GM18520 (cell line): ENCODE measurements around the gene MESD.
"Not testable (repeated sequence)": the region's sequence is repeated elsewhere in the genome, so short reads cannot be mapped to it uniquely, and the experiment has no call there.

Experiments
- ATAC-seq: cut with Tn5 transposase; IDR thresholded peaks from one replicate; pipeline ENCODE4 v1.9.1; 2021; ENCODE audit not compliant: unreplicated experiment

The MESD gene

DNA sequence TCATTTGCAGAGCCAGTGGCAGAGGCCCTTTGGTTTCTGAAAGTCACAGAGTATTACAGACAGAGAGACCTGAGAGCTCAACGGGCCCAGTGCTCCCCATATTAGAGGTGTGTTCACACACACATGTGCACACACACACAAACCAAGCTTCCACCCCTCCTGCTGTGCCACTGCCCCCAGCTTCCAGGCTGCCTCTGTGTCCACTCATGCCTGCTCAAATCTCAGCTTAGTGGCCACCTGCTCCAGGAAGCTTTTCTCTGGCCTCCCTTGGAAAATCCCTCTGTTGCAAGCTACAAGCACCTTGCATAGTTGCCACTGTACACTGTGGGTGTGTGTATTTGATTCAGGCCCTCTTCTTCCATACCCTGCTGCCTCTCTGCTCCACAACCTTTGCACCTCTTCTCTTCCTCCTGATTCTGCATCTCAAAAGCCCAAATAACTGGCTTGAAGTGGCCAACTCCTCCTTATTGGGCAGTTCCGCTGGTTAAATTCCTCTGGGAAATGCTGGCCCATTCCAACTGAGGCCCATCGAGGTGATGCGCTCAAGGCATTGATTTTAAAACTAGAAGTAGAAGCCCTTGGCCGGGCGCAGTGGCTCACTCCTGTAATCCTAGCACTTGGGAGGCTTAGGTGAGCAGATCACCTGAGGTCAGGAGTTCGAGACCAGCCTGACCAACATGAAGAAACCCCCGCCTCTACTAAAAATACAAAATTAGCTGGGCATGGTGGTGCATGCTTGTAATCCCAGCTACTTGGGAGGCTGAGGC lies 23.0 kb downstream of the MESD start:
- ATAC-seq: no peak

DNA sequence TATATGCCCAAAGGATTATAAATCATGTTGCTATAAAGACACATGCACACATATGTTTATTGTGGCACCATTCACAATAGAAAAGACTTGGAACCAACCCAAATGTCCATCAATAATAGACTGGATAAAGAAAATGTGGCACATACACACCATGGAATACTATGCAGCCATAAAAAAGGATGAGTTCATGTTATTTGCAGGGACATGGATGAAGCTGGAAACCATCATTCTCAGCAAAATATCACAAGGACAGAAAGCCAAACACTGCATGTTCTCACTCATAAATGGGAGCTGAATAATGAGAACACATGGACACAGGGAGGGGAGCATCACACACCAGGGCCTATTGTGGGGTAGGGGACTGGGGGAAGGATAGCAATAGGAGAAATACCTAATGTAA lies 24.2 kb downstream of the MESD start:
- ATAC-seq: not testable (repeated sequence)

DNA sequence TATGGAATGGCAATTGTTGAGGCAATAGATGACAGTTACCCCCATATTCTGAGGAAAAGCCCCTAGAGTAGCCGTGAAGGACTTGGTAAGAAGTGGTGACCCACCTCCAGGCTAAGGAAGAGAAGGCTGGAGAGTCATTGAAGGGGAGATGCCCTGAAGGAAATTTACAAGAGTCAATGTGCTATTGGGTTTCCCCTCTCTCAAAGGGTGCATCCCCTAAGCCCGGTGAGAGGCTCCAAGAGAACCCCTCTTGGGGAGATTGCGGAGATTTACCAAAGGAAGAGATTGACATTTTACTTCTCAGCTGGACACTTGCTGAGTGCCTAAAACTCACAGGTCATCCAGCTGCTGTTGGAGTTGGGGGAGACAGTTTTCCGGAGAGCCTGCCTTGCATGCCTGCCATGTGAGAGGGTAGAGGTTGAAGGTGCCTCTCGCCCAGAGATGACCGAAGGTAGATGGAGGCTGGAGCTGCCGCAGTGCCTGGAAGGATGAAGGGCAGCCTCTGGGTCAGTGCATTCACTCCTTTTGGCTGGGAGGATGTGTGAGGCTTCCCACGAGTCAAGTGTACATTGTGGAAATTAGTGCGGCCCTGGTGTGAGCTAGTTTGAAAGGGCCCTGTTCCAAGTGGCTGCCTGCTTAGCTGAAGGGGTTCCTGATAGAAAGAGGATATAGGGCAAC lies 30.7 kb downstream of the MESD start:
- no peak for ATAC-seq

DNA sequence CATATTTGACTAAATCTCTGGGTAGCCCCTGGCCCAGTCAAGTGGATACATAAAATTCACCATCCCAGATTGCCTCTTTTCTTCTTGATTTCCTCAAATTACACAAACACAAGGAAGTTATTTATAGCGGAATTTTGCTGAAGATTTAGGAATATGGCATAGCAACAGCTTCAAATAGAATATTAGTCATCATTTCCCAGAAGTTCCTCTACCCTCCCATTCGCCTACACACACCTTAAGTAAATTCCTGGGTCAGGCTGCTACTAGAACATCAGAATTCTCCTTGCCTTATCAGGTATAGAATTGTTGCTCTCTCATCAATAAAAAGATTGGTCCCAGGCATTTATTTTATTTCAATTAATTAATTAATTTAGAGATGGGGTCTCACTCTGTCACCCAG lies 31.6 kb downstream of the MESD start:
- no peak for ATAC-seq

DNA sequence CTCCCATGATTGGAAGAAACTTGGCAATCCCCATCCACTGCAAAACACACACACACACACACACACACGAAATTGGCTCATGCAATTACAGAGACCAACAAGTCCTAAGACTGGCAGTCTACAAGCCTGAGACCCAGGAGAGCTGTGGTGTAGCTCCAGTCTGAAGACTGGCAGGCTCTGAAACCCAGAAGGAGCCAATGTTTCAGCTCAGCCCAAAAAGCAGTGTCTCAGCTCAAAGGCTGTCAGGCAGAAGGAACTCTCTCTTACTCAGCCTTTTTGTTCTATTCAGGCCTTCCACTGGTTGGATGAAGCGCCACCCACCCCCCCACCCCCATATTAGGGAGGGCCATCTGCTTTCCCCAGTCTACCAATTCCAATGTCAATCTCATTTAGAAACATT lies 32.1 kb downstream of the MESD start:
- ATAC-seq: no peak

DNA sequence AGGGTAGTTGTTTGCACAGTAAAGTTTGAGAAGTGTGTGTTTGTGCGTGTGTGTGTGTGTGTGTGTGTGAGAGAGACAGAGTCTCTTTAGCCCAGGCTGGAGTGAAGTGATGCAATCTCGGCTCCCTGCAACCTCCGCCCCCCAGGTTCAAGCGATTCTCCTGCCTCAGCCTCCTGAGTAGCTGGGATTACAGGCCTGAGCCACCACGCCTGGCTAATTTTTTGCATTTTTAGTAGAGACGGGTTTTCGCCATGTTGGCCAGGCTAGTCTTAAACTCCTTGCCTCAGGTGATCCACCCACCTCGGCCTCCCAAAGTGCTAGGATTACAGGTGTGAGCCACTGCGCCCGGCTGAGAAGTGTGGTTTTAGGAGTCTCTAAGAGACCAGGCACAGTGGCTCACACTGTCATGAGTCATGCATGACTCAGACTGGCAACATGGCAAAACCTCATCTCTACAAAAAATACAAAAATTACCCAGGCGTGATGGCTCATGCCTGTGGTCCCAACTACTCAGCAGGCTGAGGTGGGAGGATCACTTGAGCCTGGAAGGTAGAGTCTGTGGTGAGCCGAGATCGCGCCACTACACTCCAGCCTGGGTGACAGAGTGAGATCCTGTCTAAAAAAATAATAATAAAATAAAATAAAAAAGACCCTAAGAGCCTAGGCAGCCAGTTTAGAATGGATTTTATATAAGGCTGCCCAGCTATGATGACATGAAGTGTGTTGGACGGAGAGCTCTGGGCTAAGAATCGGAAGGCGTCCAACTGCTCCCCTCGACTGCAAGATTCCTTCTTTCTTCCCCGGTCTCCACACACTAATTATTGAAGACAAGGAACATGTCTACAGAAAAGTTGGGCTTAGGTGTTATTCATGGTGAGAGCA lies 33.8 kb downstream of the MESD start:
- peak; percentile 58 for ATAC-seq

DNA sequence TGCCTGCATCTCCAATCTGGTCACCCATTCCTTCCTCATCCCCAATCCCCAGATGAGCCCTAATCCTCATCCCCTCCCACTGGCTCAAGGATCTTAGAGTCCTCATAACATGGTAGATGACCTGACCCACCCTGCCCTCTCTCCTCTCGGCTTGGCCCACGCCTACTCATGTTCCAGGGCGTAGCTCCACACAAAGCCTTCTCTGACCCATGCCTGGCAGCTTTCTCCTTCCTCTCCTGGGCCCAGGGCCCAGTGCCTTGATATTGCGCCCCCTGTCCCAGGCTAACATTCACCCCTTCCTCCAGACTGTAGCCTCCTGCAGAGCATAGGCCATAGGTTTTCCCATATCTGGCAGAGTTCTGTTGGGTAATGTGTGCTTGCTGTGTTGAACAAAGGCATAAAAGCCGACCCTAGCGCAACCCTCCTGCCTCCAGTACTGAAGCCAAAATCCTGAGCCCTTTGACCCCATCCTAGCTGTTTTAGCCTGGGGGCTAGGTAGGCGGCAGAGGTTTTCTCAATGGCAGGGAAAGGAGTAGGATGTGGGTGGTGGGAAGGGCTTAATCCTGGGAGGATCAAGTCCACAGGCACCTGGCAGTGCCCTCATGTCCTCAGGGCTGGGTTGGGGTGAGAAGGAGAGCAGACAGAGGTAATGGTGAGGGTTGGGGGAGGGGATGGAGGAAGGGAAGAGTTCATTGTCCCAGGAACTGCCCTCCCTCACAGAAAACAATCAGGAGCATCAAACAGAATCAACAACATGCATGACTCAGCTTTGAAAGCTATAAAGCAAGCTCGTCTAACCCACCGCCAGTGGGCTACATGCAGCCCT lies 35.5 kb downstream of the MESD start:
- no peak for ATAC-seq

DNA sequence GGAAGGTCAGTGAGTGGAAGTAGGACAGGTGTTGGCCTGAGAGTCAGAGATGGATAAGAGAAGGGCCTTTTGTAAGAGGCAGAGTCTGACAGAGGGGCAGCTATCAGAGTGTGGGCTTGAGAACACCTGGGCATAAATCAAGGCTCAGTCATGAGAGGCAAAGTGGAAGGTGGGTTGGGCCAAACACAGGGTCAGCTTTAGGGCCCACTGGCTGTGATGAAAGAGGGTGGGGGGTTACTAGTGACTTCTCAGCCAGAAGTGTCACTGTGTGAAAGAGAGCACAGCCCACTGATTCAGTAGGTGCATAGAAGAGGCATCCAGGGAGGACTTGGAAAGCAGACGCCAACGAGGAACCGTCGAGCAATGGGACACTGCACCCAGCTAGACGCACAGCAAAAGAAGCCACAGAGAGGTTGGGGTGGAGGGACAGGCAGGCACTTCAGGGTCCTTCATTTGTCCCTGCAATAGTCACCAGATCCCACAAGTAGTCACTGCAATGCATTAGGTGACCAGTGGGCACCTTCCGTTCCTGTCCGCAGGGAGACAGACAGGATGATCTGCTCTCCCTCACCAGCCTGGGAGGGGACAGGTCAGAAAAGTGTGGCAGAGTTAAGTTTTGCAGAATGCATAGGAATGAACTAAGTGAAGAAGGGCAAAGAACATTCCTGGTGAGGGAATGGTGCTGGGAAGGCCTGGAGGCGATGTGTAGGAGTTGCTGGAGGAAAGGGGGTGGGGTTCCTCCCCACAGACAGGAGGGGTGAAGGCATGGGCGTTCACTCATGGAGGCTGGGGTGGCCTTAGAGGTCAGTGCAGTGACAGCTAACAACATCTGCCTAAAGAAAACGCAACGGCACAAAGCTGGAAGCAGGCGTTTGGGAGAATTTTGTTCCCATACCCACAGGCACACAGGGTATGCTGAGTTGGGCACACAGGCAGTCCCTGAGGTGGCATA lies 36.3 kb downstream of the MESD start:
- ATAC-seq: no peak

DNA sequence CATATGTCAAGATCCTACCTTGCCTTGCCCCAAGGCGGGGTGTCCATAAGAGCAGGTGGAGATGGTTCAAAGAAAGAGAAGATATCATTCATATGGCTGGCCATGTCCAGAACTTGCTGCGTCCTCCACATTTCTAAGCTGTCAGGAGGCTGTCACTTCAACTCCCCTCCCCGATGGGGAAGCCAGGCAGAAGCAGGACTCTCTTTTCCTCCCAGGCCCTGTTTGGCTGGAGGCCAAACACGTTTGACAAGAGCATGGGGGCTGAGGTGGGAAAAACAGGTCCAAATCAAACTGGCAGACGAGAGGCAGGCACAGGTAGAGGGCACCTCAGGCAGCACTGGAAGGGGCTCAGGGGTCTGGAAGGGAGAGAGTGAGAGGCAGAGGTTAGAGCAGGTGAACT lies 37.7 kb downstream of the MESD start:
- no peak for ATAC-seq

DNA sequence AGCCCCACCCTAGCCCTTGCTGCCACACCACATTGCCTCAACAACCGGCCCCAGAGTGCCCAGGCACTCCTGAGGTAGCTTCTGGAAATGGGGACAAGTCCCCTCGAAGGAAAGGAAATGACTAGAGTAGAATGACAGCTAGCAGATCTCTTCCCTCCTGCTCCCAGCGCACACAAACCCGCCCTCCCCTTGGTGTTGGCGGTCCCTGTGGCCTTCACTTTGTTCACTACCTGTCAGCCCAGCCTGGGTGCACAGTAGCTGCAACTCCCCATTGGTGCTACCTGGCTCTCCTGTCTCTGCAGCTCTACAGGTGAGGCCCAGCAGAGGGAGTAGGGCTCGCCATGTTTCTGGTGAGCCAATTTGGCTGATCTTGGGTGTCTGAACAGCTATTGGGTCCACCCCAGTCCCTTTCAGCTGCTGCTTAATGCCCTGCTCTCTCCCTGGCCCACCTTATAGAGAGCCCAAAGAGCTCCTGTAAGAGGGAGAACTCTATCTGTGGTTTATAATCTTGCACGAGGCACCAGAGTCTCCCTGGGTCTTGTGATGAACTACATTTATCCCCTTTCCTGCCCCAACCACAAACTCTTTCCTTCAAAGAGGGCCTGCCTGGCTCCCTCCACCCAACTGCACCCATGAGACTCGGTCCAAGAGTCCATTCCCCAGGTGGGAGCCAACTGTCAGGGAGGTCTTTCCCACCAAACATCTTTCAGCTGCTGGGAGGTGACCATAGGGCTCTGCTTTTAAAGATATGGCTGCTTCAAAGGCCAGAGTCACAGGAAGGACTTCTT lies 39.1 kb downstream of the MESD start:
- ATAC-seq: no peak

DNA sequence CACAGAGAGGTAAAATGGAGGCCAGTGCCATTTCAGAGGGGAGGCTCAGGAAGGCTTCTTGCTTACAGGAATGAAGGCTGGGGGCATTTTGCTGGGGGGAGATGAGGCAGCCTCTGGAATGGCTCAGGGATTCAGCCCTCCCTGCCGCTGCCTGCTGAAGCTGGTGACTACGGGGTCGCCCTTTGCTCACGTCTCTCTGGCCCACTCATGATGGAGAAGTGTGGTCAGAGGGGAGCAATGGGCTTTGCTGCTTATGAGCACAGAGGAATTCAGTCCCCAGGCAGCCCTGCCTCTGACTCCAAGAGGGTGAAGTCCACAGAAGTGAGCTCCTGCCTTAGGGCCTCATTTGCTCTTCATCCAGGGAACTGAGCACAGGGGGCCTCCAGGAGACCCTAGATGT lies 39.9 kb downstream of the MESD start:
- no peak for ATAC-seq

DNA sequence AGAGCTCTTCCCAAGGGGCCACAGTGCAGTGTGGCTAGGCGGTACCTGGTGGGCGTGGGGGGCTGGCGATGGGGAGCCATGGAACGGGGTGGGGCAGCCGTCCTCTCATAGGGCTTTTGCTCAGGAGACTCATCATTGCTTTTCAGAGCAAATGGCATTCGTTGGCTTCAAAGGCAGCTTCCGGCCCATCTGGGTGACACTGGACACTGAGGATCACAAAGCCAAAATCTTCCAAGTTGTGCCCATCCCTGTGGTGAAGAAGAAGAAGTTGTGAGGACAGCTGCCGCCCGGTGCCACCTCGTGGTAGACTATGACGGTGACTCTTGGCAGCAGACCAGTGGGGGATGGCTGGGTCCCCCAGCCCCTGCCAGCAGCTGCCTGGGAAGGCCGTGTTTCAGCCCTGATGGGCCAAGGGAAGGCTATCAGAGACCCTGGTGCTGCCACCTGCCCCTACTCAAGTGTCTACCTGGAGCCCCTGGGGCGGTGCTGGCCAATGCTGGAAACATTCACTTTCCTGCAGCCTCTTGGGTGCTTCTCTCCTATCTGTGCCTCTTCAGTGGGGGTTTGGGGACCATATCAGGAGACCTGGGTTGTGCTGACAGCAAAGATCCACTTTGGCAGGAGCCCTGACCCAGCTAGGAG lies 40.8 kb downstream of the MESD start:
- ATAC-seq: no peak

DNA sequence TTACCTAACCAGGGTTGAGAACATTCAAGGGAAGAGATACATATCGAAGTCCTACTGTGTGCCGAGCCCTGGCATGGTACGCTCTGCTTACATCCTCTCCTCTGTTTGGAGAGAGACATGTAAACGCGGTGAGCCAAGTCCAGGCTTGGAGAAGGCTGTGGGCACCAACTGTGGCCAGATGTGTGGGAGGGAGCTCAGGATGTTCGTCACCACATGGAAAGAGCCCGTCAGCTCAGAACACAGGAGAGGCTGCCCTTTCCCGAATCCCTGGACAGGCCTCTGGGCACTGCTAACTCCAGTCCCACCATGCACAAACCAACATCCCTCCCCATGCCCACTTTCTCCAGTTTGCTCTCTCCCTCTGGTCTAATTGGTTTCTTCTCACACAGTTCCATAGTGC lies 43.0 kb downstream of the MESD start:
- ATAC-seq: no peak

DNA sequence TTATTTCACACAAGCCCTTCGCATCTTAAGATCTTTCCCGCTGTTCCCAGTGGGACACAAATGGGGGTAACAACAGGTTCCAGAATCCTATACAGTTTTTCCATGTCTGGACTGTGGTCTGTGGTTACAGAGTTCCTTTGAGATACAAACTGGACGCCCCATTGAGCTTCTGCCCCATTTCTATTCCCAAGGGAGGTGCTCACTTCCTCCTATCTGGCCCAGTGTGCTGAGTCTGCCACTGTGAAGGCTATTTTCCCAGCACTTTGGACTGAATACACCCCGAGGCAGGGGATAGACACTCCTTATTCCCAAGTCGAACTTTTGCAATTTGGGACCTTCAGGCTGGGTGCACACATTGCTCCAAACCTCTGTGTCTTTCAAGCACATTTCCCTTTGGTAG lies 44.0 kb downstream of the MESD start:
- no peak for ATAC-seq

DNA sequence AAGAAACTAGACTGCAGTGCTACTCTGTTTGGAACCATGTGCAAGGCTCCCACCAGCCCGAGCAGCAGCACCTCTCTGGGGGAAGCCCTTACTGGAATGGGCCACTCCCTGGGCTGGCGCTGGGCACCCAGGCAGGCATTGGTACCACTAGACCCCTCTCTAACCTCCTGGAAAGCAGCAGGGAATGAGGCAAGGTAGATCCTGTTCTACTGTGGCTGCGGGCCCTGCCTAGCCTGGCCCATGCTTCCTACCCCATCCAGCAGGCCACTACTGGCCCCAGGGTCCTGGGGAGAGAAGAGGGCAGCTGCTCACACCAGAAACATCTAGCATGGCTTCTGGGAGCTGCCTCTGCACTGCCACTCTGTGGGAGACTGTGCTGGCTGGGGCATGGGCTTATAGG lies 44.8 kb downstream of the MESD start:
- no peak for ATAC-seq

DNA sequence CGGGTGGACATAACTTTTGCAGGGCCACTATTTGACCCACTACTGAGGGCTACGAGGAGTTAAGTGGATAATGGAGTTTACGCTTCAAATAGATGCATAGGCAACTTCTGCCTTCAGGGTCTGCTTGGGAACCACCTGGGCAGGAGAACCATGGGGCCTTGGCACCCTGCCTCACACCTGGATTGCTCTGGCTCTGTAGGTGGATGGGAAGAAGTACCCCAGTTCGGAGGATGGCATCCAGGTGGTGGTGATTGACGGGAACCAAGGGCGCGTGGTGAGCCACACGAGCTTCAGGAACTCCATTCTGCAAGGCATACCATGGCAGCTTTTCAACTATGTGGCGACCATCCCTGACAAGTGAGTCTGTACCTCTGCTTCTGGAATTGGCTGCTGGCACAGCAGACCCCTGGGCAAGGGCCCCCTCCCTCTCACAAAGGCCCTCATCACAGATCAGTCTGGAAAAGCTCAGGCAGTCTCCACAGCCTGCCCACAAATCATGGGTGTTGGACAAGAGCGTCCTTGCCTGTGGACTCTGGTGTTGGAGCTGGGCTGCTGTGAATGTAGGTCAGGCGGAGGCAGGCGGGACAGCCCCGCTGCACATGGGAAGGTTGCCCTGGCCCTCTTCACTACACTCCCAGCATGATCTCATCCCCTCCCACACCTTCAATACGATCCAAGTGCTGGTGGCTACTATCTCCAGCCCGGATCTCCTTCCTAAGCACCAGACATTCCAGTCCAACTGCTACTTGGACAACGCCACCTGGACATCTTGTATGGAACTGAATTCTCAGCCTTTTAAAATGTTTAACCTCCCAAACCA lies 46.7 kb downstream of the MESD start:
- ATAC-seq: no peak

DNA sequence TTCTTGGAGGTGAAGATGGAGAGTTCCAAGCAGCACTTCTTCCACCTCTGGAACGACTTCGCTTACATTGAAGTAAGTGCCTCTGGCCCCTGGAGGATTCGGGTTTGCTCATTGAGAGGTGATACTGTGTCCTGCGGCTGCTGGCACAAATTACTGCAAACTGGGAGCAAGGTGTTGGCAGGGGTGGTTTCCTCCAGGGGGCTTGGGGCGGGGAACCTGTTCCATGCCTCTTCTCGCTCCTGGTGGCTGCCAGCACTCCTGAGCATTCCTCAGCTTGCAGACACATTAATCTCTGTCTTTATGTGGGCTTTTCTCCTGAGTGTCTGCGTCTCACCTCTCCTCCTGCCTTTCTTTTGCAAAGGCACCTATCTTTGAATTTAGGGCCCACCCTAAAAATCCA lies 47.4 kb downstream of the MESD start:
- no peak for ATAC-seq

DNA sequence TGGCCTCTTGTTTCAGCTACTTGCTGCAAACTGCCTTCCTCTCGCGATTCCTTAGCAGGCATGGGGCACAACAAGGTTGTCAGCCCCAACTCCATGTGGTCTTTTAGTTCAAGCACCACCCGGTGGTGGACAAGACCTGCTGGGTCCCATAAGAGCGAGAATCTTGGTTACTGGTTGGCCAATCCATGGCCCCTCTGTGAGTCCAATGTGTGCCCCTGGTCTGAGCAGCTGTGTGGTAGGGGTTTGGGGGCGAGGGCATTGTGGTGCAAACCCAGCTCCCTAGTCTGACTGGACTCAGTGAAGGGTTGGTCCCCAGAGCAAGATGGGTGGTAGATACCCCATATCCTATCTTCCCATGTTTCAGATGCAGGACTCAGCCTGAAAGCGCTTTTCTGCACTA lies 48.8 kb downstream of the MESD start:
- ATAC-seq: no peak
